Activated CD8-positive, alpha-beta memory T cell treated with anti-CD3 and anti-CD28 coated beads, Interleukin-2, amount 50 U/mL, for 24 hours (primary cell): Measurements from ENCODE around the gene PLEKHG3.

Experiments used
- DNase-seq: peaks from one replicate; pipeline ENCODE4 v3.0.0-alpha.2; 2020; ENCODE audit errors: extremely low read depth

Gene PLEKHG3

GRCh38 chr14:64747327-64747726, 43.1 kb downstream of the PLEKHG3 start:
- DNase-seq: no peak

GRCh38 chr14:64748521-64748920, 44.3 kb downstream of the PLEKHG3 start:
- DNase-seq: no peak

GRCh38 chr14:64748995-64749714, 44.9 kb downstream of the PLEKHG3 start:
- no peak for DNase-seq

- no peak for DNase-seq
Observed at GRCh38 chr14:64752909-64753308, 48.7 kb downstream of the PLEKHG3 start.

GRCh38 chr14:64753374-64753773, 49.1 kb downstream of the PLEKHG3 start:
- DNase-seq: no peak

GRCh38 chr14:64753999-64754398, 49.8 kb downstream of the PLEKHG3 start:
- DNase-seq: no peak

- DNase-seq: no peak
Observed at GRCh38 chr14:64754685-64755084, 50.5 kb downstream of the PLEKHG3 start.

GRCh38 chr14:64755781-64756221, 51.6 kb downstream of the PLEKHG3 start:
- DNase-seq: no peak

- no peak for DNase-seq
Observed at GRCh38 chr14:64756712-64757111, 52.5 kb downstream of the PLEKHG3 start.

- DNase-seq: no peak
Observed at GRCh38 chr14:64757601-64758000, 53.4 kb downstream of the PLEKHG3 start.

- DNase-seq: no peak
Observed at GRCh38 chr14:64758025-64758521, 53.8 kb downstream of the PLEKHG3 start.

GRCh38 chr14:64758691-64759554, 54.7 kb downstream of the PLEKHG3 start:
- no peak for DNase-seq

- no peak for DNase-seq
Observed at GRCh38 chr14:64759555-64759938, 55.3 kb downstream of the PLEKHG3 start.

GRCh38 chr14:64760146-64760755, 56.0 kb downstream of the PLEKHG3 start:
- DNase-seq: no peak

- DNase-seq: no peak
Observed at GRCh38 chr14:64760916-64761315, 56.7 kb downstream of the PLEKHG3 start.

GRCh38 chr14:64761441-64762043, 57.3 kb downstream of the PLEKHG3 start:
- DNase-seq: no peak

GRCh38 chr14:64762044-64763034, 58.1 kb downstream of the PLEKHG3 start:
- no peak for DNase-seq

GRCh38 chr14:64763085-64763782, 59.0 kb downstream of the PLEKHG3 start:
- no peak for DNase-seq

- DNase-seq: no peak
Observed at GRCh38 chr14:64763801-64764621, 59.8 kb downstream of the PLEKHG3 start.
